ENCODE measurements around the gene USP24.

The USP24 gene

DNA sequence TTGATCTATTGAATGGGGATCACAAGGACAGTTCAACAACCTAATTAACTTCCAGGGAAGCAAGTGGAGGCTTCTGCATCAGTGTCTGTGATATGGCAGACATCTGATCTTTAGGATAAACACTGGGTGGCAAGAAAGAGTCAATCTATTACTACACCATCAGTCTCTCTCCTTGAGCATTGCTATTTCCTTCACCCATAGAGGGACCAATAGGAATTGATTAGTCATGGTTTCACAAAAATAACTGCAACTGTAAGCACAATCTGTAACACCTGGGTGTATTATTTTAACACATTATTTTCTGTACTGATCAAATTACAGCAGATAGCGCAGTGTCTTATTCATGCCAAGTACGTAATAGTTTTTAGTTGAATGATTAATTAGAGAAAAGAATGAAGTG, 50.3 kb downstream of the USP24 start:
- Histone ChIP-seq H2AFZ (ENCODE audit: low read length) (no peak overlapping the region), H4K20me1 (ENCODE audit: insufficient read depth, low read length, poor library complexity, severe bottlenecking) (peaks cover 8% of the 10 kb centered on the region), H3K4me2 (ENCODE audit: low read depth, low read length, poor library complexity, severe bottlenecking) (no peak overlapping the region), H3K9me3 (ENCODE audit: insufficient read depth, low read depth, low read length) (no peaks in the 10 kb centered on the region), H3K9me2 (replicated peaks; ENCODE audit: low read depth, low read length) (no peaks in the 10 kb centered on the region), H3K27me3 (ENCODE audit: insufficient read depth, low read length, poor library complexity, severe bottlenecking) (no peaks in the 10 kb centered on the region), H3K79me2 (ENCODE audit: insufficient read depth, low read length) (no peaks in the 10 kb centered on the region), H3K9ac (ENCODE audit: low read depth, low read length, poor library complexity, severe bottlenecking) (no peak overlapping the region), H3K4me3 (ENCODE audit: low read length, poor library complexity, severe bottlenecking) (no peak overlapping the region), H3F3A (ENCODE audit: low read depth) (no peaks in the 10 kb centered on the region), H3K36me3 (ENCODE audit: insufficient read depth, low read length) (peaks cover 83% of the 10 kb centered on the region), H3K4me1 (ENCODE audit: insufficient read depth, low read length, poor library complexity, severe bottlenecking) (no peaks in the 10 kb centered on the region)
- TF ChIP-seq, protein P1, sequence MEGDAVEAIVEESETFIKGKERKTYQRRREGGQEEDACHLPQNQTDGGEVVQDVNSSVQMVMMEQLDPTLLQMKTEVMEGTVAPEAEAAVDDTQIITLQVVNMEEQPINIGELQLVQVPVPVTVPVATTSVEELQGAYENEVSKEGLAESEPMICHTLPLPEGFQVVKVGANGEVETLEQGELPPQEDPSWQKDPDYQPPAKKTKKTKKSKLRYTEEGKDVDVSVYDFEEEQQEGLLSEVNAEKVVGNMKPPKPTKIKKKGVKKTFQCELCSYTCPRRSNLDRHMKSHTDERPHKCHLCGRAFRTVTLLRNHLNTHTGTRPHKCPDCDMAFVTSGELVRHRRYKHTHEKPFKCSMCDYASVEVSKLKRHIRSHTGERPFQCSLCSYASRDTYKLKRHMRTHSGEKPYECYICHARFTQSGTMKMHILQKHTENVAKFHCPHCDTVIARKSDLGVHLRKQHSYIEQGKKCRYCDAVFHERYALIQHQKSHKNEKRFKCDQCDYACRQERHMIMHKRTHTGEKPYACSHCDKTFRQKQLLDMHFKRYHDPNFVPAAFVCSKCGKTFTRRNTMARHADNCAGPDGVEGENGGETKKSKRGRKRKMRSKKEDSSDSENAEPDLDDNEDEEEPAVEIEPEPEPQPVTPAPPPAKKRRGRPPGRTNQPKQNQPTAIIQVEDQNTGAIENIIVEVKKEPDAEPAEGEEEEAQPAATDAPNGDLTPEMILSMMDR (conservative IDR thresholded peaks at IDR 0.05; ENCODE audit: low read length), result no peak
- TF ChIP-seq EZH2phosphoT487 (IDR thresholded peaks at IDR 0.05; ENCODE audit: borderline replicate concordance), result no peak

DNA sequence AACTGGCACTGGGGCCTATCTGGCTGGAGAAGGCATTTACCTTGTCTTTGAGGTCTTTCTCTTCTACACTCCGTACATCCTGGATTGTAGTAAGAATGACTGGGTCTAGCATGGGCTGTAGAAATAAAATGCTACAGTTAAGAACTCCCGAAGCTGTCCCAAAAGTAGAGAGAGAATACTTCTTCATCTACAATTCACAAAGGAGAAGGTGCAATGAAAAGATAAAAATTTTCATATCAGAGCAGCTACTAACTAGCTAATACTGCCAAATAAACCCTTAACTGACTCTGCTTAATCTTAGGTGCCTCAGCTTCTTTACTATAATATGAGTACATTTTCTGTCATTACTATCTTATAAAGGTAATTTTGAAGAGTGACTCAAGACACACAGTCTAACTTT, 55.6 kb downstream of the USP24 start:
- Histone ChIP-seq H3K36me3 (ENCODE audit: insufficient read depth, low read length) (peaks cover 87% of the 10 kb centered on the region), H4K20me1 (ENCODE audit: insufficient read depth, low read length, poor library complexity, severe bottlenecking) (no peaks in the 10 kb centered on the region), H2AFZ (ENCODE audit: low read length) (no peak overlapping the region), H3F3A (ENCODE audit: low read depth) (no peaks in the 10 kb centered on the region), H3K4me1 (ENCODE audit: insufficient read depth, low read length, poor library complexity, severe bottlenecking) (no peaks in the 10 kb centered on the region), H3K27me3 (ENCODE audit: insufficient read depth, low read length, poor library complexity, severe bottlenecking) (no peaks in the 10 kb centered on the region), H3K9me3 (ENCODE audit: insufficient read depth, low read depth, low read length) (no peaks in the 10 kb centered on the region), H3K4me3 (ENCODE audit: low read length, poor library complexity, severe bottlenecking) (no peak overlapping the region), H3K9ac (ENCODE audit: low read depth, low read length, poor library complexity, severe bottlenecking) (no peak overlapping the region), H3K4me2 (ENCODE audit: low read depth, low read length, poor library complexity, severe bottlenecking) (no peak overlapping the region), H3K79me2 (ENCODE audit: insufficient read depth, low read length) (no peaks in the 10 kb centered on the region), H3K9me2 (replicated peaks; ENCODE audit: low read depth, low read length) (no peaks in the 10 kb centered on the region)
- TF ChIP-seq, protein P1 (conservative IDR thresholded peaks at IDR 0.05; ENCODE audit: low read length), result no peak
- no peak for TF ChIP-seq EZH2phosphoT487 (IDR thresholded peaks at IDR 0.05; ENCODE audit: borderline replicate concordance)

DNA sequence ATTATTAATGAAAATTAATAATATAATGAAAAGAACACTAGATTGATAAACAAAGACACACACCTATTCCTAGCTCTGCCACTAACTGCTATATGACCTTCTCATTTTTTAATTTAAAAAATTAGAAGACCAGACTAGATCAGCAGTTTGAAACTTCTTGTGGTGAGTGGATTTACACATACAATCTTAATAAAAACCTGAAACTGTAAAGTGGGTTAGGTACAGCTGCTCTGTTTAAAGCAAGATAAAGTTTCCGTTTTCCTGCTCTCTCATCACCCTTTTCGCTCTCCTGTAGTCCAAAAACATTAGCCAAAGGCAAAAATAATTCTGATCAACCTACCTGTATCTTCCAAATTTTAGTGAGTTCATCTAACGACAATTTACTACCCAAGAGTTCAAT, 58.6 kb downstream of the USP24 start:
- H3K9ac ChIP-seq (ENCODE audit: low read depth, low read length, poor library complexity, severe bottlenecking), result no peak overlapping the region
- H3K4me2 ChIP-seq (ENCODE audit: low read depth, low read length, poor library complexity, severe bottlenecking), result no peak overlapping the region
- H3K9me2 ChIP-seq (replicated peaks; ENCODE audit: low read depth, low read length), result no peaks in the 10 kb centered on the region
- H3K4me1 ChIP-seq (ENCODE audit: insufficient read depth, low read length, poor library complexity, severe bottlenecking), result no peaks in the 10 kb centered on the region
- H3F3A ChIP-seq (ENCODE audit: low read depth), result no peaks in the 10 kb centered on the region
- no peak overlapping the region for H2AFZ ChIP-seq (ENCODE audit: low read length)
- H3K79me2 ChIP-seq (ENCODE audit: insufficient read depth, low read length), result no peaks in the 10 kb centered on the region
- no peak overlapping the region for H3K4me3 ChIP-seq (ENCODE audit: low read length, poor library complexity, severe bottlenecking)
- H4K20me1 ChIP-seq (ENCODE audit: insufficient read depth, low read length, poor library complexity, severe bottlenecking), result no peaks in the 10 kb centered on the region
- TF ChIP-seq, protein P1 (conservative IDR thresholded peaks at IDR 0.05; ENCODE audit: low read length), result no peak
- no peak for TF ChIP-seq EZH2phosphoT487 (IDR thresholded peaks at IDR 0.05; ENCODE audit: borderline replicate concordance)
- H3K27me3 ChIP-seq (ENCODE audit: insufficient read depth, low read length, poor library complexity, severe bottlenecking), result no peaks in the 10 kb centered on the region
- H3K9me3 ChIP-seq (ENCODE audit: insufficient read depth, low read depth, low read length), result no peaks in the 10 kb centered on the region
- peaks cover 94% of the 10 kb centered on the region for H3K36me3 ChIP-seq (ENCODE audit: insufficient read depth, low read length)
